Adrenal gland (tissue), 5 donors: ENCODE measurements around the gene WDR53.

Experiments used
- CTCF ChIP-seq, 6 experiments: fragments of 450-650 bp in 4 of 6; fragments of 200-600 bp in 2 of 6; sonication (generic) in 1 of 6; IDR thresholded peaks; 1 replicate in 5 of 6; 2 replicates in 1 of 6; pipeline versions ENCODE4 v1.5.1 to v1.8.0; 2016 to 2021; ENCODE audit warnings: antibody characterized with exemption in 6 of 6, mild to moderate bottlenecking in 2 of 6, moderate library complexity in 1 of 6
- POLR2A ChIP-seq, 2 donors: fragments of 450-650 bp; IDR thresholded peaks; one replicate each; pipeline ENCODE4 v1.6.1; 2017; ENCODE audit warnings: antibody characterized with exemption in 2 of 2, mild to moderate bottlenecking in 2 of 2, moderate library complexity in 1 of 2
- donor health status: DM: no; HTN: no; CAD: no.

- no peak for TF ChIP-seq CTCF (IDR thresholded peaks at IDR 0.05)
- TF ChIP-seq POLR2A (IDR thresholded peaks at IDR 0.05), result no peak
Measured at GRCh38 chr3:196563721-196564225, 4.6 kb downstream of the WDR53 start.
